SK-N-SH (cell line): ENCODE data around the gene AFAP1L2. TPM values are rescaled to one million over a fixed set of nuclear protein-coding genes. Genes with fewer than 3 reads are reported as not detected.
A peak's percentile ranks its signal among the peaks of the same experiment; 100 is the strongest.

ENCODE experiments used
- CTCF ChIA-PET: fragments of 300-600, 350-600 bp; formaldehyde crosslinking; extraction: SDS; loops from one replicate; lab custom pipeline; 2021; lab: Yijun Ruan, JAX
- POLR2A ChIA-PET: fragments of 350-600 bp; sonication (Branson Sonifier 250); formaldehyde crosslinking; extraction: SDS; loops from one replicate; lab custom pipeline; 2020; ENCODE audit warnings: antibody characterized with exemption, inconsistent platforms; lab: Yijun Ruan, JAX
- DNase-seq: peaks from one replicate; pipeline ENCODE4 v3.0.0; 2012
- H2AFZ ChIP-seq: fragments of 200-600 bp; sonication (generic); 2 replicates; pipeline ENCODE4 v1.8.1; 2016; ENCODE audit warnings: antibody characterized with exemption, mild to moderate bottlenecking, low read depth
- H3F3A ChIP-seq: fragments of 200-600 bp; sonication (generic); replicated peaks from 2 replicates; pipeline ENCODE3; 2016; ENCODE audit warnings: antibody characterized with exemption, mild to moderate bottlenecking; ENCODE audit not compliant: insufficient read depth
- H3K27ac ChIP-seq, 2 experiments: fragments of 200-500 bp in 1 of 2; fragments of 200-600 bp in 1 of 2; sonication (Bioruptor generic) in 1 of 2; sonication (generic), shearing (Covaris generic) in 1 of 2; 2 replicates each; pipeline versions ENCODE4 v1.5.1 to v1.6.1; 2014 to 2016; ENCODE audit warnings: low read depth in 2 of 2, inconsistent platforms in 1 of 2, low read length in 1 of 2, mild to moderate bottlenecking in 1 of 2, mixed read lengths in 1 of 2
- H3K27me3 ChIP-seq: fragments of 200-600 bp; sonication (generic), shearing (Covaris generic); 2 replicates; pipeline ENCODE4 v1.6.1; 2016; ENCODE audit warnings: mixed run types; ENCODE audit not compliant: insufficient read depth
- H3K36me3 ChIP-seq, 2 experiments: fragments of 200-500 bp in 1 of 2; fragments of 200-600 bp in 1 of 2; sonication (Bioruptor generic) in 1 of 2; sonication (generic) in 1 of 2; replicated peaks in 1 of 2; 2 replicates each; pipeline versions ENCODE3 to v1.5.1; 2014 to 2016; ENCODE audit warnings: low read length in 1 of 2, mild to moderate bottlenecking in 1 of 2; ENCODE audit not compliant: insufficient read depth in 2 of 2, control insufficient read depth in 1 of 2
- H3K4me1 ChIP-seq, 2 experiments: fragments of 200-500 bp in 1 of 2; fragments of 200-600 bp in 1 of 2; sonication (Bioruptor generic) in 1 of 2; sonication (generic), shearing (Covaris generic) in 1 of 2; 2 replicates each; pipeline versions ENCODE4 v1.5.1 to v1.6.1; 2014 to 2016; ENCODE audit warnings: low read depth in 1 of 2, low read length in 1 of 2, mixed run types in 1 of 2; ENCODE audit not compliant: insufficient read depth in 2 of 2, control insufficient read depth in 1 of 2
- H3K4me2 ChIP-seq: fragments of 200-600 bp; sonication (generic), shearing (Covaris generic); 2 replicates; pipeline ENCODE4 v1.6.1; 2017; ENCODE audit warnings: mixed run types
- H3K4me3 ChIP-seq, 2 experiments: fragments of 200-500 bp in 1 of 2; fragments of 200-600 bp in 1 of 2; sonication (Bioruptor generic) in 1 of 2; sonication (generic), shearing (Covaris generic) in 1 of 2; 2 replicates each; pipeline versions ENCODE4 v1.5.1 to v1.8.1; 2014 to 2016; ENCODE audit warnings: low read depth in 2 of 2, inconsistent platforms in 1 of 2, low read length in 1 of 2, mild to moderate bottlenecking in 1 of 2, mixed read lengths in 1 of 2, moderate library complexity in 1 of 2
- H3K79me2 ChIP-seq: fragments of 200-600 bp; sonication (generic); 2 replicates; pipeline ENCODE4 v1.8.1; 2017; ENCODE audit warnings: mild to moderate bottlenecking; ENCODE audit not compliant: insufficient read depth
- H3K9ac ChIP-seq: fragments of 200-600 bp; sonication (generic); 2 replicates; pipeline ENCODE4 v1.6.1; 2017; ENCODE audit warnings: mixed run types
- H3K9me2 ChIP-seq: fragments of 200-600 bp; sonication (generic); 2 replicates; pipeline ENCODE4 v1.6.1; 2017; ENCODE audit warnings: mixed run types
- H3K9me3 ChIP-seq: fragments of 200-600 bp; sonication (generic); 2 replicates; pipeline ENCODE4 v1.6.1; 2017; ENCODE audit warnings: mixed run types, mild to moderate bottlenecking, moderate library complexity
- H4K20me1 ChIP-seq: fragments of 200-600 bp; sonication (generic); 2 replicates; pipeline ENCODE4 v1.6.1; 2017; ENCODE audit warnings: mild to moderate bottlenecking, mixed run types; ENCODE audit not compliant: insufficient read depth
- CTCF ChIP-seq: fragments of 200-600 bp; sonication (generic); IDR thresholded peaks from 2 replicates; pipeline ENCODE4 v1.6.1; 2017; ENCODE audit warnings: antibody characterized with exemption, mild to moderate bottlenecking, moderate library complexity
- IRF3 ChIP-seq: fragments of 150-350 bp; IDR thresholded peaks from 2 replicates; pipeline ENCODE4 v1.6.1; 2016; ENCODE audit warnings: mild to moderate bottlenecking, low read depth, low read length
- MEF2A ChIP-seq: IDR thresholded peaks from 2 replicates; pipeline ENCODE4 v1.4.0; 2012; ENCODE audit warnings: low read depth, borderline replicate concordance
- MXI1 ChIP-seq: IDR thresholded peaks from 2 replicates; pipeline ENCODE4 v1.6.1; 2012; ENCODE audit warnings: mild to moderate bottlenecking, low read depth, low read length, improper control_type of control experiment
- NFIC ChIP-seq: IDR thresholded peaks from 2 replicates; pipeline ENCODE4 v1.4.0; 2012; ENCODE audit warnings: borderline replicate concordance
- REST ChIP-seq: IDR thresholded peaks from 2 replicates; pipeline ENCODE4 v1.6.1; 2012; ENCODE audit warnings: mild to moderate bottlenecking, low read depth, low read length, moderate library complexity
- TCF12 ChIP-seq: IDR thresholded peaks from 2 replicates; pipeline ENCODE4 v1.4.0; 2012
- USF1 ChIP-seq: IDR thresholded peaks from 2 replicates; pipeline ENCODE4 v1.4.0; 2012; ENCODE audit warnings: low read depth, borderline replicate concordance
- ZBTB33 ChIP-seq: IDR thresholded peaks from 2 replicates; pipeline ENCODE4 v1.4.0; 2012; ENCODE audit warnings: low read depth, borderline replicate concordance
- WGBS: methylation state at CpG from one replicate; pipeline ENCODE4 v1.1.6; 2017; ENCODE audit warnings: low lambda C conversion rate; 5-methylcytosine and 5-hydroxymethylcytosine counted together
- polyA plus RNA-seq, 3 experiments: library from polyadenylated mRNA; depleted of rRNA; stranded (reverse); fragments of >200 nt; gene quantifications; 2 replicates each; pipeline ENCODE4 v1.2.3, GENCODE V29; 2012

The AFAP1L2 gene
- polyA plus RNA-seq, 1 of the 3 experiments (the other 2 are of a cell fraction) = 0.54 TPM

- Histone ChIP-seq H4K20me1 (no peaks in the 10 kb centered on the region), H3K9me3 (no peaks in the 10 kb centered on the region), H2AFZ (no peak overlapping the region), H3K9ac (no peak overlapping the region), H3K27me3 (no peaks in the 10 kb centered on the region; the same call in 1 of the 2 replicates), H3K27ac (no peak overlapping the region), H3F3A (no peaks in the 10 kb centered on the region)
- 85% methylated on average over 8 of the region's 9 CpGs for WGBS
- CTCF ChIA-PET = interaction anchor here (0.9 kb wide), 1 partner anchor 22 kb away, joined by 3 read pairs; no protein-coding TSS in a partner anchor
- DNase-seq = no peak
- TF ChIP-seq REST (no peak), USF1 (peak; percentile 25; the same call in 1 of the 2 replicates)
- TF ChIP-seq, all 33 proteins: peak for 1
- POLR2A ChIA-PET = no interaction called here
- Histone ChIP-seq H3K36me3 (no peaks in the 10 kb centered on the region), H3K4me2 (no peak overlapping the region), H3K4me3 (no peak overlapping the region), H3K79me2 (no peaks in the 10 kb centered on the region), H3K4me1 (peaks cover 0 to 5% of the 10 kb centered on the region in 2 experiments; a peak in 1 of 4 replicates), H3K9me2 (no peaks in the 10 kb centered on the region)
These were observed 51.5 kb downstream of the AFAP1L2 start for GRCh38 chr10:114352653-114353298.

- no peaks in the 10 kb centered on the region for H3K36me3 ChIP-seq
- H4K20me1 ChIP-seq = no peaks in the 10 kb centered on the region
- H3K9me2 ChIP-seq = no peaks in the 10 kb centered on the region
- H3K4me3 ChIP-seq = no peak overlapping the region
- no peak overlapping the region for H2AFZ ChIP-seq
- H3K27ac ChIP-seq = no peak overlapping the region
- no peaks in the 10 kb centered on the region for H3F3A ChIP-seq
- no peaks in the 10 kb centered on the region for H3K9me3 ChIP-seq
- no peaks in the 10 kb centered on the region; the same call in 1 of the 2 replicates for H3K27me3 ChIP-seq
- TF ChIP-seq TCF12 (no peak), NFIC (no peak), MEF2A (no peak), CTCF (no peak), IRF3 (no peak), MXI1 (no peak), ZBTB33 (no peak)
- no peak for DNase-seq
- H3K4me2 ChIP-seq = no peak overlapping the region
- ChIA-PET CTCF (no interaction called here), POLR2A (no interaction called here)
- H3K9ac ChIP-seq = no peak overlapping the region
- H3K4me1 ChIP-seq = peaks cover 0 to 5% of the 10 kb centered on the region in 2 experiments; a peak in 1 of 4 replicates
- WGBS = 79% methylated on average over 11 of the region's 11 CpGs
- no peaks in the 10 kb centered on the region for H3K79me2 ChIP-seq
These were observed 53.6 kb downstream of the AFAP1L2 start for GRCh38 chr10:114350751-114351150.
